ENCODE measurements around the gene SEMA3A.

SEMA3A gene

DNA sequence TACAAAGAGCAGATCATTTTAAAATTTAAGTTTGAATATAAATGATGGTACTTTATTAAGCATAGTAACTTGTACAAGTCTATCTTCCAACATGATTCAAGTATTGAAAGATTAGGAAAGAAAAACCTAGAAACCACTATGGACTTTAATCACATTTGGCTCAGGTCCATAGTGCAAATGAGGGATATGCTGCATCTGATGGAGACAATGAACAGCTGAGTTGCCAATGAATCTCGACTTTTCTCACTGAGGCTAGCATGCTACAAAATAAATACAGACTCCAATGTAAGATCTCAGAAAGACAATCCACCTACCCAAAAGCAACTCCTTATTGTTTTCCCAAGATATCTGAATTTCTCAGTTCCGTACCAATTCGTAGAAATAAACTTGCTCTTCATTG, 89.8 kb downstream of the SEMA3A start:
- WGBS (ENCODE audit: insufficient coverage, insufficient read length), result no CpG with 5 or more reads among the region's 3 CpGs

DNA sequence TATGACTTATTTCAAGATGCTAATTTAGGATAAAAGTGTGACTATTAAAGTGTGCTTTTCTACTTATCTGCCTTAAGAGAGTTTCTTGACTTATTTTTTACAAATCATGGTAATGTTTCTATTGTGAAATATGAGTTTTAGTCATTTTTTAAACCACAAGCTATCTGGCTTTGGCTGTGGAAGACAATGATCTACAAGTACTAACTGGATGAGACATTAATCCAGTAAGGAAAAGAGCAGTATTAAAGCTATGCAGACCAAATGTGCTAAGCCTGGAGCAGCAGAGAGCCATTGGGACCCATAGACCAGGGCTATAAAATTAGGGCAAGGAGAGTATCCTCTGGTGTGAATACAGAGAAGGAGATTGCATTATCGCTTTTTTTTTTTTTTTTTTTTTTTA, 92.4 kb downstream of the SEMA3A start:
- WGBS (ENCODE audit: insufficient coverage, insufficient read length), result no CpG with 5 or more reads among the region's 1 CpG
- H3K4me1 ChIP-seq (ENCODE audit: control insufficient read depth, insufficient read depth, low read length), result no peaks in the 10 kb centered on the region; the same call in 1 of the 2 replicates
- no peak overlapping the region for H3K4me3 ChIP-seq (ENCODE audit: low read length)
- H3K9me3 ChIP-seq (ENCODE audit: control insufficient read depth, insufficient read depth, low read length), result no peaks in the 10 kb centered on the region; the same call in 1 of the 2 replicates
- no peak for DNase-seq (ENCODE audit: low read depth, low spot score)
- H3K27me3 ChIP-seq (ENCODE audit: control insufficient read depth, insufficient read depth, low read length), result no peaks in the 10 kb centered on the region
- H3K36me3 ChIP-seq (ENCODE audit: control insufficient read depth, insufficient read depth, low read length), result no peaks in the 10 kb centered on the region
- H3K27ac ChIP-seq (ENCODE audit: low read length), result no peak overlapping the region

More for the DNA sequence above, 89.8 kb downstream of the SEMA3A start:
- Histone ChIP-seq H3K9me3 (ENCODE audit: control insufficient read depth, insufficient read depth, low read length) (no peaks in the 10 kb centered on the region; the same call in 1 of the 2 replicates), H3K4me1 (ENCODE audit: control insufficient read depth, insufficient read depth, low read length) (peaks cover 3% of the 10 kb centered on the region; the same call in 1 of the 2 replicates), H3K4me3 (ENCODE audit: low read length) (no peak overlapping the region), H3K36me3 (ENCODE audit: control insufficient read depth, insufficient read depth, low read length) (no peaks in the 10 kb centered on the region), H3K27ac (ENCODE audit: low read length) (no peak overlapping the region), H3K27me3 (ENCODE audit: control insufficient read depth, insufficient read depth, low read length) (no peaks in the 10 kb centered on the region)
- DNase-seq (ENCODE audit: low read depth, low spot score), result no peak

- H3K9me3 ChIP-seq (ENCODE audit: control insufficient read depth, insufficient read depth, low read length), result no peaks in the 10 kb centered on the region
- H3K4me3 ChIP-seq (ENCODE audit: low read length), result no peak overlapping the region
- no peak for DNase-seq (ENCODE audit: low read depth, low spot score)
- no peaks in the 10 kb centered on the region for H3K36me3 ChIP-seq (ENCODE audit: control insufficient read depth, insufficient read depth, low read length)
- no peak overlapping the region for H3K27ac ChIP-seq (ENCODE audit: low read length)
- WGBS (ENCODE audit: insufficient coverage, insufficient read length), result no CpG with 5 or more reads among the region's 1 CpG
- H3K4me1 ChIP-seq (ENCODE audit: control insufficient read depth, insufficient read depth, low read length), result no peaks in the 10 kb centered on the region; the same call in 1 of the 2 replicates
- H3K27me3 ChIP-seq (ENCODE audit: control insufficient read depth, insufficient read depth, low read length), result no peaks in the 10 kb centered on the region
Measured at GRCh38 chr7:84100866-84101265, 93.7 kb downstream of the SEMA3A start.

- H3K27ac ChIP-seq (ENCODE audit: low read length), result no peak overlapping the region
- no peak overlapping the region for H3K4me3 ChIP-seq (ENCODE audit: low read length)
- H3K4me1 ChIP-seq (ENCODE audit: control insufficient read depth, insufficient read depth, low read length), result no peaks in the 10 kb centered on the region
- H3K27me3 ChIP-seq (ENCODE audit: control insufficient read depth, insufficient read depth, low read length), result no peaks in the 10 kb centered on the region
- DNase-seq (ENCODE audit: low read depth, low spot score), result no peak
- no peaks in the 10 kb centered on the region for H3K9me3 ChIP-seq (ENCODE audit: control insufficient read depth, insufficient read depth, low read length)
- no peaks in the 10 kb centered on the region for H3K36me3 ChIP-seq (ENCODE audit: control insufficient read depth, insufficient read depth, low read length)
- no CpG with 5 or more reads among the region's 2 CpGs for WGBS (ENCODE audit: insufficient coverage, insufficient read length)
Measured at GRCh38 chr7:84095971-84096370, 98.6 kb downstream of the SEMA3A start.

- Histone ChIP-seq H3K4me1 (ENCODE audit: control insufficient read depth, insufficient read depth, low read length) (no peaks in the 10 kb centered on the region), H3K9me3 (ENCODE audit: control insufficient read depth, insufficient read depth, low read length) (no peaks in the 10 kb centered on the region), H3K36me3 (ENCODE audit: control insufficient read depth, insufficient read depth, low read length) (no peaks in the 10 kb centered on the region), H3K27me3 (ENCODE audit: control insufficient read depth, insufficient read depth, low read length) (no peaks in the 10 kb centered on the region), H3K4me3 (ENCODE audit: low read length) (no peak overlapping the region), H3K27ac (ENCODE audit: low read length) (no peak overlapping the region)
- no CpG with 5 or more reads among the region's 5 CpGs for WGBS (ENCODE audit: insufficient coverage, insufficient read length)
- no peak for DNase-seq (ENCODE audit: low read depth, low spot score)
Measured at GRCh38 chr7:84092207-84092606, 102.4 kb downstream of the SEMA3A start.

- Histone ChIP-seq H3K27ac (ENCODE audit: low read length) (no peak overlapping the region), H3K4me1 (ENCODE audit: control insufficient read depth, insufficient read depth, low read length) (no peaks in the 10 kb centered on the region), H3K9me3 (ENCODE audit: control insufficient read depth, insufficient read depth, low read length) (no peaks in the 10 kb centered on the region), H3K4me3 (ENCODE audit: low read length) (no peak overlapping the region), H3K27me3 (ENCODE audit: control insufficient read depth, insufficient read depth, low read length) (no peaks in the 10 kb centered on the region), H3K36me3 (ENCODE audit: control insufficient read depth, insufficient read depth, low read length) (no peaks in the 10 kb centered on the region)
- DNase-seq (ENCODE audit: low read depth, low spot score), result no peak
- WGBS (ENCODE audit: insufficient coverage, insufficient read length), result no CpG with 5 or more reads among the region's 1 CpG
Measured at GRCh38 chr7:84091318-84091717, 103.3 kb downstream of the SEMA3A start.

DNA sequence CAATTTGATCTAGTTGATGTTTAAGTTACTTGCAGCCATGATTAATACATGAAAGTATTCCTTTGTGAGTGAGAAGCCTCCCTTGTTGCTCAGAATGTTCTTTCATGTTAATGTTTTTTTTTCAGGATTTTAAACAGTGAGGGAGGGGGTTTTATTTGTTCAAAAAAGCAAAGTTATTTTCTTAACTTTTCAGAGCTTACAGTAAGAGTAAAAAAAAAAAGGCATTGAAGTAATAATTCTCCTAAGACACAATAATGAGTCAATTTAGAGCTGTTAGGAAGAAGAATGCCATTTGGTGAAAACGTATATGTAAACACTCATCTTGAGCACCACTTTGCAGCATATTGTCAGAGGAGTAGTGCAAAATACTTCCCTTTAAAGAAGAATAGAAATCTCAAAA, 105.8 kb downstream of the SEMA3A start:
- no peaks in the 10 kb centered on the region for H3K27me3 ChIP-seq (ENCODE audit: control insufficient read depth, insufficient read depth, low read length)
- no peak overlapping the region for H3K27ac ChIP-seq (ENCODE audit: low read length)
- H3K4me1 ChIP-seq (ENCODE audit: control insufficient read depth, insufficient read depth, low read length), result peaks cover 1% of the 10 kb centered on the region; the same call in 1 of the 2 replicates
- no peak for DNase-seq (ENCODE audit: low read depth, low spot score)
- WGBS (ENCODE audit: insufficient coverage, insufficient read length), result no CpG with 5 or more reads among the region's 1 CpG
- no peak overlapping the region for H3K4me3 ChIP-seq (ENCODE audit: low read length)
- no peaks in the 10 kb centered on the region for H3K9me3 ChIP-seq (ENCODE audit: control insufficient read depth, insufficient read depth, low read length)
- H3K36me3 ChIP-seq (ENCODE audit: control insufficient read depth, insufficient read depth, low read length), result no peaks in the 10 kb centered on the region

DNA sequence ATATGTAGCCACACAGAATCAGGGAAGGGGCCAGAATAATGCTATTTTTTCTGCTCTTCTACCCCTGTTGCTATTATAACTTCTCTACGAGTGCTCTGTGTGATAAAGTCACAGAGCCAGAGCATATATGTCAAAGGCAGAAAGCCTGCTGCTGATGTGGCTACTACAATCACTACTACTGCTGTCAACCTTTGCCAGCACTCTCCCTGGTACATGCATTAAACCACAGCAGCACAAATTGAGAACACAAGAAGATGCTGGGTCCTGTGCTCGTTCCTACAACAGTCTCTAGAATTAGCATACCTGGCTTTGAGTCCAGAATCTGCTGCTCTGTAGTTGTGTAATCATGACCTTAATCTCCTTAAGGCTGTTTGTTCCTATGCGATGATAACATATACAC, 108.6 kb downstream of the SEMA3A start:
- no CpG with 5 or more reads among the region's 3 CpGs for WGBS (ENCODE audit: insufficient coverage, insufficient read length)
- H3K27ac ChIP-seq (ENCODE audit: low read length), result no peak overlapping the region
- no peak overlapping the region for H3K4me3 ChIP-seq (ENCODE audit: low read length)
- peaks cover 1% of the 10 kb centered on the region; the same call in 1 of the 2 replicates for H3K4me1 ChIP-seq (ENCODE audit: control insufficient read depth, insufficient read depth, low read length)
- no peaks in the 10 kb centered on the region for H3K27me3 ChIP-seq (ENCODE audit: control insufficient read depth, insufficient read depth, low read length)
- no peak for DNase-seq (ENCODE audit: low read depth, low spot score)
- H3K36me3 ChIP-seq (ENCODE audit: control insufficient read depth, insufficient read depth, low read length), result no peaks in the 10 kb centered on the region
- no peaks in the 10 kb centered on the region for H3K9me3 ChIP-seq (ENCODE audit: control insufficient read depth, insufficient read depth, low read length)

GRCh38 chr7:84085147-84085546, 109.4 kb downstream of the SEMA3A start:
- Histone ChIP-seq H3K27me3 (ENCODE audit: control insufficient read depth, insufficient read depth, low read length) (no peaks in the 10 kb centered on the region), H3K4me3 (ENCODE audit: low read length) (no peak overlapping the region), H3K36me3 (ENCODE audit: control insufficient read depth, insufficient read depth, low read length) (no peaks in the 10 kb centered on the region), H3K4me1 (ENCODE audit: control insufficient read depth, insufficient read depth, low read length) (peaks cover 1% of the 10 kb centered on the region; the same call in 1 of the 2 replicates), H3K9me3 (ENCODE audit: control insufficient read depth, insufficient read depth, low read length) (no peaks in the 10 kb centered on the region), H3K27ac (ENCODE audit: low read length) (no peak overlapping the region)
- no peak for DNase-seq (ENCODE audit: low read depth, low spot score)
- no CpG with 5 or more reads among the region's 1 CpG for WGBS (ENCODE audit: insufficient coverage, insufficient read length)

- H3K36me3 ChIP-seq (ENCODE audit: control insufficient read depth, insufficient read depth, low read length), result no peaks in the 10 kb centered on the region
- H3K4me3 ChIP-seq (ENCODE audit: low read length), result no peak overlapping the region
- WGBS (ENCODE audit: insufficient coverage, insufficient read length), result no CpG with 5 or more reads among the region's 2 CpGs
- no peaks in the 10 kb centered on the region for H3K27me3 ChIP-seq (ENCODE audit: control insufficient read depth, insufficient read depth, low read length)
- no peaks in the 10 kb centered on the region for H3K9me3 ChIP-seq (ENCODE audit: control insufficient read depth, insufficient read depth, low read length)
- peaks cover 1% of the 10 kb centered on the region; the same call in 1 of the 2 replicates for H3K4me1 ChIP-seq (ENCODE audit: control insufficient read depth, insufficient read depth, low read length)
- no peak overlapping the region for H3K27ac ChIP-seq (ENCODE audit: low read length)
- DNase-seq (ENCODE audit: low read depth, low spot score), result no peak
Measured at GRCh38 chr7:84083846-84084245, 110.7 kb downstream of the SEMA3A start.

DNA sequence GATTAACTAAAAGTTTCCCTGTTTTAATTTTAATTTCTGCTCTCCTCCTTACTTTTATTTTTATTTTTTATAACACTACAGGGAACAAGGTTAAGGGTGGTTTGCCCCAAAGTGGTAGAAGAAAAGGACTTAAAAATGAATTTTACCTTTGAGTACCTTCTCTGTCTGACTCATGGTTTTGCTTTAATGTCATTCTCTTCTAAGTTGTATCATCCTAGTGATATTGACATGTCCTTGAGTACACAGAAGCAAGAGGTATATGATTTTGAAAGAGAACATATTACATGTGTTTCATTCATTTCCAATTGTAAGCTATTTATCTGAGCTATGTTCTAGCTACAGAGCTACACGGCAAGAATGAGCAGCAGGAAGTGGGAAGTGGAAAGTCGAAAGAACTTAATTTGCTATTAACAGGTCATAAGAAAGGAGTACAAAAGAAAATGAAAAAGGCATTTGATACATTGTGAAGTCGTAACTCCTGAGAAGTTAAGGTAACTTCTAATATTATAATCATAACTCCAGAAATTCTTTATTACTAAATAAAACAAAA, 112.5 kb downstream of the SEMA3A start:
- Histone ChIP-seq H3K27ac (ENCODE audit: low read length) (no peak overlapping the region), H3K9me3 (ENCODE audit: control insufficient read depth, insufficient read depth, low read length) (no peaks in the 10 kb centered on the region), H3K27me3 (ENCODE audit: control insufficient read depth, insufficient read depth, low read length) (no peaks in the 10 kb centered on the region), H3K36me3 (ENCODE audit: control insufficient read depth, insufficient read depth, low read length) (no peaks in the 10 kb centered on the region), H3K4me3 (ENCODE audit: low read length) (no peak overlapping the region), H3K4me1 (ENCODE audit: control insufficient read depth, insufficient read depth, low read length) (peaks cover 1% of the 10 kb centered on the region; the same call in 1 of the 2 replicates)
- DNase-seq (ENCODE audit: low read depth, low spot score), result no peak
- WGBS (ENCODE audit: insufficient coverage, insufficient read length), result no CpG with 5 or more reads among the region's 3 CpGs

Measured in iPS DF 6.9 (cell line).